CD14-positive monocyte (primary cell): ENCODE results near the gene THAP6. TPM values are rescaled to one million over a fixed set of nuclear protein-coding genes. Genes with fewer than 3 reads are reported as not detected.

ENCODE experiments used
- DNase-seq, 3 donors: peaks; one replicate each; pipeline ENCODE4 v3.0.0-alpha.2; 2011 to 2022
- H2AFZ ChIP-seq: 2 replicates; pipeline ENCODE4 v1.6.0; 2012; ENCODE audit warnings: mild to moderate bottlenecking, low read depth, low read length, inconsistent platforms; ENCODE audit not compliant: insufficient read depth, poor library complexity, severe bottlenecking
- H3K27ac ChIP-seq, 2 donors: 1 replicate in 1 of 2; 2 replicates in 1 of 2; pipeline ENCODE4 v1.5.1; 2012 to 2013; ENCODE audit warnings: low read length in 2 of 2, control low read depth in 1 of 2, inconsistent platforms in 1 of 2, low read depth in 1 of 2, mild to moderate bottlenecking in 1 of 2
- H3K27me3 ChIP-seq, 2 donors: one replicate each; pipeline versions ENCODE4 v1.6.0 to v1.6.1; 2011 to 2013; ENCODE audit warnings: low read length in 2 of 2; ENCODE audit not compliant: control insufficient read depth in 2 of 2, insufficient read depth in 2 of 2
- H3K36me3 ChIP-seq, 2 donors: replicated peaks in 1 of 2; 1 replicate in 1 of 2; 2 replicates in 1 of 2; pipeline versions ENCODE4 v1.5.1 to v1.6.1; 2012 to 2013; ENCODE audit warnings: low read length in 2 of 2, control low read depth in 1 of 2, inconsistent platforms in 1 of 2, mild to moderate bottlenecking in 1 of 2; ENCODE audit not compliant: insufficient read depth in 2 of 2, control insufficient read depth in 1 of 2
- H3K4me1 ChIP-seq, 2 donors: 1 replicate in 1 of 2; 2 replicates in 1 of 2; pipeline versions ENCODE4 v1.5.1 to v1.6.1; 2012 to 2013; ENCODE audit warnings: low read length in 2 of 2, control low read depth in 1 of 2, inconsistent platforms in 1 of 2, mild to moderate bottlenecking in 1 of 2, moderate library complexity in 1 of 2; ENCODE audit not compliant: insufficient read depth in 2 of 2, control insufficient read depth in 1 of 2
- H3K4me2 ChIP-seq: replicated peaks from 2 replicates; pipeline ENCODE3; 2012; ENCODE audit warnings: low read length, moderate library complexity, mild to moderate bottlenecking; ENCODE audit not compliant: poor library complexity, severe bottlenecking; ENCODE audit errors: extremely low read depth
- H3K4me3 ChIP-seq, 3 experiments: fragments of 200-600 bp in 1 of 3; sonication (generic) in 1 of 3; replicated peaks in 1 of 3; 1 replicate in 2 of 3; 2 replicates in 1 of 3; pipeline ENCODE4 v1.5.1; 2011 to 2013; ENCODE audit warnings: low read length in 3 of 3, mild to moderate bottlenecking in 3 of 3, control low read depth in 2 of 3, low read depth in 2 of 3, inconsistent platforms in 1 of 3, moderate library complexity in 1 of 3
- H3K79me2 ChIP-seq: 2 replicates; pipeline ENCODE4 v1.6.0; 2012; ENCODE audit warnings: mild to moderate bottlenecking, control low read depth, inconsistent platforms, low read length, moderate library complexity; ENCODE audit not compliant: insufficient read depth
- H3K9ac ChIP-seq: 2 replicates; pipeline ENCODE4 v1.6.0; 2017; ENCODE audit warnings: low read length, mild to moderate bottlenecking; ENCODE audit not compliant: insufficient read depth, poor library complexity, severe bottlenecking
- H3K9me3 ChIP-seq, 2 donors: replicated peaks in 1 of 2; 1 replicate in 1 of 2; 2 replicates in 1 of 2; pipeline versions ENCODE4 v1.5.1 to v1.6.1; 2012 to 2013; ENCODE audit warnings: low read length in 2 of 2, control low read depth in 1 of 2; ENCODE audit not compliant: control insufficient read depth in 1 of 2, insufficient read depth in 1 of 2
- H4K20me1 ChIP-seq: 2 replicates; pipeline ENCODE4 v1.6.0; 2012; ENCODE audit warnings: mild to moderate bottlenecking, low read length, control low read depth, moderate library complexity; ENCODE audit not compliant: insufficient read depth
- H3K27ac Mint-ChIP-seq, 7 donors: one replicate each; pipeline ENCODE4 v1.8.0; 2020; ENCODE audit warnings: mild to moderate bottlenecking in 7 of 7, mixed read lengths in 7 of 7, moderate library complexity in 6 of 7, inconsistent platforms in 2 of 7
- H3K27me3 Mint-ChIP-seq, 3 donors: one replicate each; pipeline ENCODE4 v1.8.0; 2021 to 2022; ENCODE audit warnings: low read depth in 3 of 3, mild to moderate bottlenecking in 3 of 3, mixed read lengths in 3 of 3, moderate library complexity in 3 of 3, inconsistent platforms in 1 of 3
- H3K36me3 Mint-ChIP-seq, 2 donors: one replicate each; pipeline ENCODE4 v1.8.0; 2020; ENCODE audit warnings: mixed read lengths in 2 of 2, inconsistent platforms in 1 of 2, mild to moderate bottlenecking in 1 of 2
- H3K4me1 Mint-ChIP-seq: one replicate; pipeline ENCODE4 v1.8.0; 2020; ENCODE audit warnings: mild to moderate bottlenecking, mixed read lengths
- H3K4me3 Mint-ChIP-seq, 2 donors: one replicate each; pipeline ENCODE4 v1.8.0; 2020; ENCODE audit warnings: mild to moderate bottlenecking in 2 of 2, mixed read lengths in 2 of 2, moderate library complexity in 1 of 2
- H3K9me3 Mint-ChIP-seq, 7 donors: one replicate each; pipeline ENCODE4 v1.8.0; 2020 to 2022; ENCODE audit warnings: mixed read lengths in 7 of 7, mild to moderate bottlenecking in 6 of 7, moderate library complexity in 6 of 7, inconsistent platforms in 2 of 7
- CTCF ChIP-seq: fragments of 200-600 bp; IDR thresholded peaks from one replicate; pipeline ENCODE4 v1.8.0; 2022; ENCODE audit warnings: antibody characterized with exemption, mild to moderate bottlenecking
- WGBS: methylation state at CpG from one replicate; pipeline ENCODE4 v1.1.5; 2013; ENCODE audit warnings: missing lambda C conversion rate; ENCODE audit not compliant: insufficient coverage; 5-methylcytosine and 5-hydroxymethylcytosine counted together
- intact Hi-C, 2 donors: fragments of 100-400 bp; cut with micrococcal nuclease; formaldehyde crosslinking; loops; one replicate each; pipeline versions ENCODE4 v1.15.0 to v1.15.1; 2023
- polyA plus RNA-seq, 3 donors: library from polyadenylated mRNA; depleted of rRNA in 1 of 3; unstranded in 2 of 3; stranded (reverse) in 1 of 3; fragments of 300-500 nt in 2 of 3; fragments of >200 nt in 1 of 3; fragmentation: Illumina TruSeq in 2 of 3; gene quantifications; 1 replicate in 2 of 3; 2 replicates in 1 of 3; pipeline ENCODE4 v1.2.3, GENCODE V29; 2012 to 2021

Gene THAP6
- polyA plus RNA-seq, 3 donors = 2.3 to 6.1 (median 5.6) TPM

DNA sequence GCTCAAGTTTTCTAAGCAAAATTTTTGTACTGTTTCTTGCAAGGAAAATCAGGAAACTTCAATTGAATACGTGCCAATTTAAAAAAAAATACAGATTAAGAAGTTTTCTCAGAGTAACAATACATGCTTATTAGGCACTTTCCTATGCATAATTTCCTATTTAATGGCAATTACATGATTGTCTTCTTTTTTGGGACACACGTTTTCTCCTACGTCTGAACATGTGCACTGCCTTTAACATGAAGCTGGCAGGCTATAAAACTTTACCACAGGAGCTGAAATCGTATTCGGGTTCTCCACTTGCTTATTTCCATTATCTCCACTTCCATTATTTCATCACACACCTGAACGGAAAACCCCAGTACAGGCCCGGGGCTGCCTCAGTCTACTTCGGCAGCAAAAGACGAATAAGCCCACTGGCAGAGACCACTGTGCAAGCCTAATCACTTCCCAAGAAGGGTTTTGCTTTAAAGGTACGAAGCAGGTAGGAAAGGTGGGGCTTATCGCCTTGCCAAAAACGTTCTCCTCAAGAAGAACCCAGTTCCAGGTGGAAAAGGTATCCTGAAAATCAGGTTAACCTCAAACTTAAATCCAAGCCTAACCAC is 645 bp upstream of the THAP6 start:
- Histone ChIP-seq H3K27me3 (no peaks in the 10 kb centered on the region), H3K9me3 (no peaks in the 10 kb centered on the region), H3K36me3 (peaks cover 12 to 27% of the 10 kb centered on the region in 2 donors), H2AFZ (peak overlapping the region; percentile 84), H4K20me1 (no peaks in the 10 kb centered on the region), H3K4me1 (peaks cover 48 to 50% of the 10 kb centered on the region in 2 donors), H3K79me2 (peaks cover 63% of the 10 kb centered on the region), H3K27ac (peak overlapping the region; percentile 96 to 97), H3K4me2 (peak overlapping the region; percentile 94), H3K9ac (peak overlapping the region; percentile 88), H3K4me3 (peak overlapping the region; percentile 61 to 89 (median 84))
- intact Hi-C loops = loop anchor here (10.0 kb wide), 1 partner anchor 211 kb away; the partner anchor contains the start of gene USO1 (in 2 of the 2)
- H3K36me3 Mint-ChIP-seq = peaks cover 28 to 31% of the 10 kb centered on the region in 2 donors
- H3K4me3 Mint-ChIP-seq = peak overlapping the region in 1 of 2 donors; percentile 98
- peaks cover 0 to 2% (median 0%) of the 10 kb centered on the region in 3 donors for H3K27me3 Mint-ChIP-seq
- DNase-seq = peak in 2 of 3 donors; percentile 11 to 39
- TF ChIP-seq CTCF = no peak
- H3K9me3 Mint-ChIP-seq = peaks cover 2 to 4% (median 3%) of the 10 kb centered on the region in 7 donors
- peak overlapping the region in 6 of 7 donors; percentile 98 to 99 (median 98) for H3K27ac Mint-ChIP-seq
- H3K4me1 Mint-ChIP-seq = peaks cover 25% of the 10 kb centered on the region
- 0% methylated on average over 8 of the region's 12 CpGs for WGBS

DNA sequence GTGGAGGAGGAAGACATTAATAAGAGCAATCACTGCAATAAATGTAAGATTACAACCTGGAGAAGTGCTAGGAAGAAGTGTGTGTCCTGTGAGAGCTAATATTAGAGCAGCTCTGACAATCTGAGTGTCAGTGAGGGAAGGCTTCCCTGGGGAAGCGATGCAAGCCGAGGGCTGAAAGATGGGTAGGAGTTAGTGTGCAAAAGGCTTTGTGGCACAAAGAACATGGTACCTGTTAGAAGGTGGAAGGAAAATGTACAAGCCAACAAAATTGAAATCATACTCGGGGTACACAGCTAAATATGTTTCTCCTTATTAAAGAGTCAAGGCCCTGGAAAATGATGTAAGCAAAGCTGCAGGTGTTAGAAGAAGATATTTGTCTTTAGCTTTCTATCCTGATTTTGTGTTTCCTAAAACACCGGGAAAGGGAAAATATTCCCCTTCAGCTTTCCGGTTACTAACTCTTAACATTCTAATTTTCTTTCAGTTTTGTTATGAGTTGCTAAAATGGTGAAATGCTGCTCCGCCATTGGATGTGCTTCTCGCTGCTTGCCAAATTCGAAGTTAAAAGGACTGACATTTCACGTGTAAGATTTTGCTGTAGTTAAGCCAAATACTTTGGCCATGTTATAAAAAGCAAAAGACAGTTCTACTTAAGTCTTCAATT is 808 bp downstream of the THAP6 start:
- peaks cover 29 to 32% of the 10 kb centered on the region in 2 donors for H3K36me3 Mint-ChIP-seq
- Histone ChIP-seq H3K4me2 (peak overlapping the region; percentile 94), H3K27ac (peak overlapping the region; percentile 96 to 97), H3K9ac (peak overlapping the region; percentile 88), H3K4me1 (peaks cover 45 to 48% of the 10 kb centered on the region in 2 donors), H3K27me3 (no peaks in the 10 kb centered on the region), H2AFZ (peak overlapping the region; percentile 84), H3K36me3 (peaks cover 17 to 30% of the 10 kb centered on the region in 2 donors), H3K79me2 (peaks cover 48% of the 10 kb centered on the region), H4K20me1 (no peaks in the 10 kb centered on the region), H3K9me3 (no peaks in the 10 kb centered on the region), H3K4me3 (peak overlapping the region; percentile 61 to 89 (median 84))
- H3K27ac Mint-ChIP-seq = peak overlapping the region in 6 of 7 donors; percentile 98 to 99 (median 98)
- peak overlapping the region in 1 of 2 donors; percentile 98 for H3K4me3 Mint-ChIP-seq
- DNase-seq = peak in 2 of 3 donors; percentile 6 to 21
- intact Hi-C loops = loop anchor here (10.0 kb wide), 1 partner anchor 210 kb away; the partner anchor contains the start of gene USO1 (in 2 of the 2)
- H3K27me3 Mint-ChIP-seq = peaks cover 0 to 2% (median 0%) of the 10 kb centered on the region in 3 donors
- 80% methylated on average over 1 of the region's 9 CpGs for WGBS
- no peak for TF ChIP-seq CTCF
- peaks cover 22% of the 10 kb centered on the region for H3K4me1 Mint-ChIP-seq
- H3K9me3 Mint-ChIP-seq = peaks cover 0 to 1% (median 0%) of the 10 kb centered on the region in 7 donors
